GM12873 (cell line): ENCODE measurements around the gene TTBK1.

Source experiments
- CTCF ChIP-seq: IDR thresholded peaks from 2 replicates; pipeline ENCODE4 v1.5.1; 2012; ENCODE audit warnings: low read depth, mild to moderate bottlenecking, moderate library complexity, low read length, control low read depth; ENCODE audit not compliant: insufficient read depth; ENCODE audit errors: missing control alignments

TTBK1 gene

GRCh38 chr6:43301081-43301870 is 58.0 kb downstream of the TTBK1 start:
- no peak for TF ChIP-seq CTCF

DNA sequence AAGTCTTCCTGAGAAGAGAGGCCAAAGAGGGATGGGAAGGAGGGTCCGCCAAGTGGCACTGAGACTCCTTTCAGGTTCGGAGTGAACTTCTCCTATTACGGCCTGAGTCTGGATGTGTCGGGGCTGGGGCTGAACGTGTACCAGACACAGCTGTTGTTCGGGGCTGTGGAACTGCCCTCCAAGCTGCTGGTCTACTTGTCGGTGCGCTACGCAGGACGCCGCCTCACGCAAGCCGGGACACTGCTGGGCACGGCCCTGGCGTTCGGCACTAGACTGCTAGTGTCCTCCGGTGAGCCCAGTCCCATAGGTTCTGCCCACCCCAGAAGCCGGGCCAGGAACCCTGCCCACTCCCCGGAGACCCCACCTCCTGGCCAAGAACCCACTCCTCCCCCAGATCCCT is 58.8 kb downstream of the TTBK1 start:
- no peak for TF ChIP-seq CTCF

GRCh38 chr6:43303751-43304331 is 60.6 kb downstream of the TTBK1 start:
- TF ChIP-seq CTCF: no peak

DNA sequence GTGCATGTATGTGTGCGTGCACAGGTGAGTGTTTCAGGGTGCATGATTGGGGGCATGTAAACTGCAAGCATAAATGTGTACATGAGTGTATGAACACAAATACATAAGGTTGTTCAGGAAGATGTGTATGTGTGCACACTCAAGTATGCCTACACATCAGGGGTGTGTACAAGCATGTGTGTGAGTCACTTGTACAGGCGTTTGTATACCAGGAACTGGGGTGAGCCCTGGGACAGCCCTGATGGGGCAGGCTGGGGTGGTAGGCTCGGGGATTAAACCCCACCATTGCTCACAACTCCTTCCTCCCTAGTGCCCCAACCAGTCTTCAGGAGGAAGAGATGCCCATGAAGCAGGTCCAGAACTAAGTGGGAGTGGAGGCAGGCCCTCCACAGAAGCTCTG is 61.1 kb downstream of the TTBK1 start:
- TF ChIP-seq CTCF: no peak

GRCh38 chr6:43304882-43305281 is 61.6 kb downstream of the TTBK1 start:
- no peak for TF ChIP-seq CTCF

DNA sequence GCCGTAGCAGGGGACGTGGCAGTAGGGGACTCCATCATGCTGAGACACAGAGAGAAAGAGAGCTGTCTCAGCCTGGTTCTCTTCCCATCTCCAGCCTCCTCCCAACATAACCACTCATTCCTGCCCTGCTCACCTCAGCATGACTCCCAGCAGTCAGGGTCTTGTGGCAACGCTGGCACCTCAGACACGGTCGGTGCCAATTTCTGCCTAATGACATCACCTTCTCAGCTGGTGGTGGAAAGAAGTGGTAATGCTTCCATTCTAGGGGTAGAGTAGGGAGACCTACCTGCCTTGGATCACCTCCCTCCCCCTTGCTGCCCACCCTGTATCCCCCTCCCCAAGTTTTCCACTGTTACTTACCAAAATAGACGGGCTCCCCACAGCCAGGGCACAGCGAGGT is 62.8 kb downstream of the TTBK1 start:
- no peak for TF ChIP-seq CTCF

- no peak for TF ChIP-seq CTCF
Measured at GRCh38 chr6:43307451-43308100, 64.3 kb downstream of the TTBK1 start.
